GM18505 (cell line): ENCODE measurements around the gene CHN2.
"Not testable (repeated sequence)": the region's sequence is repeated elsewhere in the genome, so short reads cannot be mapped to it uniquely, and the experiment has no call there.

Source experiments
- ATAC-seq: cut with Tn5 transposase; IDR thresholded peaks from one replicate; pipeline ENCODE4 v1.9.1; 2021; ENCODE audit not compliant: unreplicated experiment
- POLR2A ChIP-seq: IDR thresholded peaks from 4 replicates; pipeline ENCODE4 v1.6.1; 2011; ENCODE audit warnings: borderline replicate concordance; ENCODE audit not compliant: insufficient read depth, insufficient read length; ENCODE audit errors: extremely low read depth

CHN2 gene

GRCh38 chr7:29194206-29194593 is 375 bp upstream of the CHN2 start:
- no peak for TF ChIP-seq POLR2A
- no peak for ATAC-seq

GRCh38 chr7:29196191-29196590 is 1.6 kb downstream of the CHN2 start:
- TF ChIP-seq POLR2A, result no peak
- no peak for ATAC-seq

DNA sequence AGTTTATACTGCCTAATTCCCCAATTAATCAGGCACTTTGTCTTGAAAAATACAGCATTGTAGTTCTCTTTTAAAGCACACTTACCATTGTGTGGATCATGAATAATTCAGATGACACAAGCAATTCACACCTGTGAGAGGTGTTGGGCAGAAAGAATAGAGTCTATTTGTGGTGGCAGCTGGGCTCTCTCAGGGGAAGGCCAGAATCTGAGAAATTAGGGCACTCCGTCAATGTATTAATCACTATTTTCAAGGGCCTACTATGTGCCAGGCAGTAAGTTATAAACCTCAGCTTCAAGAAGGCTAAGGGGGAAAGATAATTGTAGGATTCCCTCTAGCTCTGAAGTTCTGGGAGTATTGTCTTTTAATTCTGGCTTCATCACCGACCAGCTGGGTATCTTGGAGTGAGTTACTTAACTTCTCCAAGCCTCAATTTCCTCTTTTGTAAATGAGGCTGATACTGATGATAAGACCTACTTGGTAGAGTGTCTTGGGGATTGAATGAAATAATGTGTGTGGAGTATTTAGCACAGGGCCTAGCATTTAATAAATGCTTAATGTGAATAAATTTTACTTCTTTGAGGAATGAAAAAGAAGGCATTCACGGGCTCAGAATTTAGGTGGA is 2.5 kb downstream of the CHN2 start:
- TF ChIP-seq POLR2A, result no peak
- no peak for ATAC-seq

GRCh38 chr7:29197916-29198315 is 3.3 kb downstream of the CHN2 start:
- no peak for TF ChIP-seq POLR2A
- no peak for ATAC-seq

- TF ChIP-seq POLR2A, result no peak
- ATAC-seq, result no peak
Measured at GRCh38 chr7:29199776-29200175, 5.2 kb downstream of the CHN2 start.

DNA sequence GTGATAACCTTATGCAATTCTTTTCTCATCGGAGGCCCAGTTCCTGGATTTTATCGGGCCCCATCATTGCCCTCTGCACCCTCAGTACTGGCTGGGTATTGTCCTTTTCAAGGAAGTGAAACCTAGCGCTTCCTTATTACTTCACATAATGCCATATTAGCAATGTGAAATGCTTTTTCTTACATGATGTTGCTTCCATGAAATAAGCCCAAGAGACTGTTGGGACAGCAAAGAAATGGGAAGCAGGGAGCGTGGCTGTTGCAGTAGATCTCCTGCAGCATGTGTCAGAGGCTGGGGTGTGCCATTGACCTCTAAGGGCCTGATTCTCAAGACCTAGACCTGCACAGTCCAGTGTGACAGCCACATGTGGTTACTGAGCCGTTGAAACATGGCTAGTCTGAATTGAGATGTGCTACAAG is 8.1 kb downstream of the CHN2 start:
- ATAC-seq, result no peak
- no peak for TF ChIP-seq POLR2A

DNA sequence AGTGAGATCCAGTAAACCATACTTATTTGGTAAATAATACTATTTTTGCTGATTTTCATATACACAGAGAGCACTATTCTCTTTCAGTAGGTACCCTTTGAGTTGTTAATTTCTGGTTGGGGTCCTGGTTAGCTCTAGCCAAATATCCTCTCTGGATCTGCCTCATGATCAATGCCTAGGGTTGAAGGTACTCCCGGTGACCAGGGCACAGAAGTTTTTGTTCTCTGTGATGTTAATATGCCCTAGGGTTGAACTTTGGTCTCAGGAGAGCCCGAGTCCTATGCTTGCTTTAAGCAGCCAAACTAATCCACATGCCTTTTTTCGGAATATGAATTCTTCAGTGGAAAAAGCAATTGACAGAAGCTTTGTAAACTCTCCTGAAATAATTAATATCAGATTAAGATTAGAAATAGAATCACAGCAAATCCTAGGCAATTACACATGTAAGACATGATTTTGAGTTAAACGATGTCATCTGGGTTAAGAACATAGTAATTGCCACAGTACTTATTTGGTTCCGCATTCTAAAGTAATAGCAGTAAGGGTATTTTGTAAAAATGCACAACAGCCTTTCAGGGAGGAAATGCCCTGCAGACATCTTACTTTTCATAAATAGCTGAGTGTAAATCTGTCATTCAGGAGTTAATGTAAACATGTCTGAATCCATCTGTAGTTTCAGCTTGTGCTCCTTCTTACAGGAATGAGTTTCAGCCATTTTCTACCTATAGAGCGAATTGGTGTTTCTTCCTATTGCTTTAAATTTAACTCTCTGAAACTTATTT is 10.1 kb downstream of the CHN2 start:
- no peak for ATAC-seq
- TF ChIP-seq POLR2A, result no peak

DNA sequence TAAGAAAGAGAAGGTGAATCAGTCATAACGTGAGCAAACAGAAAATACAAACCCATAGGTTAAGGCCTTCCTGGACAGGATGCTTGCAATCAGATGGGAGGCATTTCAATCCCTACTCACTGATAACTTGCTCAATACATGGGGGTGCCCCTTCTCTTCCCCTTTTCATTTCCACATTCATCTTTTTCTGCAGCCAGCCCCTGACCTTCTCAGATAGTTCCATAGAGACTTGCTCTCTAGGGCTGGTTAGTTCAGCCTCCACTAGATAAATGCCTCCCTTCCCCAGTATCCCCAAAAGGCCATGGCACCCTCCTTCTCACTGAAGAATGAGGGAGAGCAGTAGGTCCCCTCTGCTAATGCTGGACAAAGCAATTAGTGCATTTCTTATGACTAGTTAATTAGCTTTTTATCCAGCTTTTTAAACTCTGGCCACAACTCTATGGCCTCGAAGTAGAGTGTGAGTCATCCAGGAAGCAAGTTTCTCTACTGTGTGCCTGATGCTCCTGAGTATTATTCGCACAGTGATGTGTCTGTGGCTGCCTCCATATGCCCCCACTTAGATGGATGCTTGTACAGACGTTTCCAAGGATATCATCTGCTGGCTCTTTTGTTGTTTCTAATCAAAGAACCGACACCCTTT is 12.7 kb downstream of the CHN2 start:
- TF ChIP-seq POLR2A, result no peak

DNA sequence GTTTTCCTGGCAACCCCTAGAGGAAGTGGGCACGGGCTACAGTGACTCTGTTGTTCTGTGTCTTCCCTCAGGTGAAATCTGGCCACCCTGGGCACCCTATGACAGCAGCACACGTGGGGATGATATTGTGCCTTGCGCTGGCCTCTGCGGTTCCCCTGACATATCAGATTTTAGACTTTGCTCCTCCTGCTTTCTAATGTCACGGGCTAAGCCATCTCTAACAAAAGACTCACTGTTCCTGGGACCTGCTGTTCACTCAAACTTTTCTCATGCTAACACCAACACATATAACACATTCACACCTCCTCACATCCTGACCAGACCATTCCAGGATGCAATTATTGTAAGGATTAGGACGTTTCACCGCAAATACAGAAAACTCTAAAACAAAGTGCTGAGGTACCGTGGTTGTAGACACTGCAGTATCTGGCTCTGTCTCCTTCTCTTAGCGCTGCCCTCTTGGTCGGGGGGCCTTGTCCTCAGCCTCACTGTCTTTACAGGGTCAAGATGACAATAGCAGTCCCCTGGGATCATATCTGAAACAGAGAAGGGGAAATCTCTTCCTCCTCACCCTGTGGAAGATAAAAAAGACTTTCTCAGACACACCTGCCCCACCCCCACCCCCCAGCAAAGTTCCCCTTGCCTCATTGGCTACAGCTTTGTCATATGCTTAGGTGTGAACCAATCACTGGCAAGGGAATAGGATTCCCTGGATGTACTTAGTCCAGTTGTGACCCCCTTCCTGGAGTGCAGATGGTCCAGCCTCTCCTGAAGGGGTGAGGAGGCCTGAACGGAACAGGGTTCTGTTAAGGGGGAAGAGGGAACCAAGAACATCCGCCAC is 14.1 kb downstream of the CHN2 start:
- TF ChIP-seq POLR2A, result no peak

More for the DNA sequence above, 12.7 kb downstream of the CHN2 start:
- ATAC-seq, result no peak

DNA sequence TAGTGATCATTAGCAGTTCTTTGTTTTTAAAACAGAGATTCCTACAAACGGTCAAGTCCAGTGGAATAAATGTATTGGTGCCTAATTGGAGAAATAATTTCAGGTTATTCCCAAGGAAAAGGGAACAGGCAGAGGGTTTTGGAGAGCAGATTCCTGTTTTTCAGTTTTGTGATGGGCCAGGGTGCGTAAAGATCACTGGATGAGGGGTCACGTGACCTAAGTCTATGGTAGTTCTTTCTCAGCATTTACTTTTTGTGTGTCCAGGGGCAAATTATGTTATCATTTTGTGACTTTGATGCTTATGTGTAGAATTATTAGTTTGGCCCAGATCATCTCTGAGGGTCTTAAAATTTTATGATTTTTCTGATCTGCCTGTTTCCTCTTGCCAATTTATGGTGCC is 15.2 kb downstream of the CHN2 start:
- ATAC-seq, result no peak
- no peak for TF ChIP-seq POLR2A

More for the DNA sequence above, 14.1 kb downstream of the CHN2 start:
- no peak for ATAC-seq

DNA sequence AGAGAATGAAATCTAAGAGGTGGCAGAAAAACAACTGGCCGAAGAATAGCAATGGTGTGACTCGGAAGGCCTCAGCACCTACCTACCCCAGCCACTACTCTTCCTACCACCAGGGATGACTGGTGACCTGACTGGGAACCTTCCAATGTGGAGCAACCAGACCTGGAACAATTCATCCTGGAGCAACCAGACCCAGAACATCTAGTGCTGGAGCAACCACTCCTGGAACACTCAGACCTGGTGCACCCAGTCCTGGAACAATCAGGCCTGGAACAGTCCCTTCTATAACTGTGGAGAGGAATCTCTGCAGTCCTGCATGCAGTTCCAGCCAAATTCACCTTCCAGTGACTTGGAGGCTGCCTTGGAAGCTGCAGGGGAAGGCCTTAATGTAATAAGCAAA is 18.2 kb downstream of the CHN2 start:
- ATAC-seq, result not testable (repeated sequence)

- ATAC-seq, result no peak
- TF ChIP-seq POLR2A, result no peak
Measured at GRCh38 chr7:29214056-29214455, 19.5 kb downstream of the CHN2 start.

DNA sequence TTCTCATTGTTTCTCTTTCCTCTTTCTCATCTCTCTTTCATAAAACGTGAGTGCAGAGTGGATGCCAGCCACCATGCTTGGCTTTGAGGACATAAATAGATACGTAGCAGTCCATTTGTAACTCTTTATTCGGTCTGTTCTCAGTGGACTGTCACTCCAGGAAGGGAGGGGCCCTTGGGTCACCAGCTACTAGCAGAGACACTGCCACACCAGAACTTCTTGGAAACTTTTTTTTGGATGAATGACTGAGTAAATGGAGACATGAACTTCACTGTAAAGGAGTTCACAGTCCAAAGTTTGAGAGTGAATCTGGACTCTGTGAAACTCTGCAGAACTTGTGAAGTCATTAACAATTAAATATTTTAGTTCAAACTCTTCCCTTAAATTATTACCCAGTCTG is 20.2 kb downstream of the CHN2 start:
- TF ChIP-seq POLR2A, result no peak
- ATAC-seq, result no peak

DNA sequence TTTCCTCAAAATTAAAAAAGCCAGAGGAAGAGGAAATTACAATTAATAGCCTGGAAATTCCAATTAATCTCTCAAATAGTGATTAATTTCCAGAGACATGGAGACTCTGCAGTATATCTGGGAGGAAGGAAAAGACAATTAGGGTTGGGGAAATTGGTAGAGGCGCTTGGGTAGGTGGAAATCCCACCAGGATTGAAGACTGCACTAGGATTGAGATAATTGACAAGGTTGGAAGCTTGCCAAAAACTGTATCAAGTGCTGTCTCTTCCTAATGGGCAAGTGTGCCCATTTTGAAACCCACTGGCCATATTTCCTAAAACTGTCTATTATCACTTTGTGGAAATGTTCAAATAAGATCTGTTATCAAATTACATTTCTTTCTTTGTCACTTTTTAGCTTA is 21.6 kb downstream of the CHN2 start:
- no peak for ATAC-seq
- TF ChIP-seq POLR2A, result no peak

- no peak for TF ChIP-seq POLR2A
- no peak for ATAC-seq
Measured at GRCh38 chr7:29217113-29217512, 22.5 kb downstream of the CHN2 start.
